B cell (primary cell): ENCODE results near the gene KLRD1. TPM values are rescaled to one million over a fixed set of nuclear protein-coding genes. Genes with fewer than 3 reads are reported as not detected.
"Not testable (repeated sequence)": the region's sequence is repeated elsewhere in the genome, so short reads cannot be mapped to it uniquely, and the experiment has no call there.

Experiments
- ATAC-seq: fragments of 200-7000 bp; cut with Tn5 transposase; one replicate; pipeline ENCODE4 v1.10.0; 2021; ENCODE audit warnings: low read depth, mild to moderate bottlenecking, moderate number of reproducible peaks, moderate library complexity
- CTCF ChIA-PET: fragments of 350-600 bp; sonication (Branson Sonifier 250); formaldehyde crosslinking; loops from one replicate; lab custom pipeline; 2021; ENCODE audit warnings: antibody characterized with exemption, inconsistent platforms; lab: Charles Lee
- POLR2A ChIA-PET: fragments of 350-600 bp; sonication (Branson Sonifier 250); formaldehyde crosslinking; loops from one replicate; lab custom pipeline; 2021; ENCODE audit warnings: antibody characterized with exemption; lab: Charles Lee
- DNase-seq: peaks from one replicate; pipeline ENCODE4 v3.0.0; 2013
- H2AFZ ChIP-seq: 2 replicates; pipeline ENCODE4 v1.6.1; 2012; ENCODE audit warnings: mild to moderate bottlenecking, low read depth, low read length; ENCODE audit not compliant: insufficient read depth, poor library complexity, severe bottlenecking
- H3K27ac ChIP-seq, 2 donors: 1 replicate in 1 of 2; 2 replicates in 1 of 2; pipeline ENCODE4 v1.5.1; 2012 to 2013; ENCODE audit warnings: low read length in 2 of 2, mild to moderate bottlenecking in 2 of 2, moderate library complexity in 1 of 2
- H3K27me3 ChIP-seq, 4 experiments: fragments of 200-600 bp in 1 of 4; sonication (generic) in 1 of 4; replicated peaks in 1 of 4; 1 replicate in 2 of 4; 2 replicates in 2 of 4; pipeline versions ENCODE4 v1.6.1 to v1.7.0; 2013 to 2016; ENCODE audit warnings: low read length in 3 of 4, mild to moderate bottlenecking in 2 of 4, mixed read lengths in 1 of 4, moderate library complexity in 1 of 4; ENCODE audit not compliant: insufficient read depth in 4 of 4, control insufficient read depth in 3 of 4; ENCODE audit errors: control extremely low read depth in 1 of 4
- H3K36me3 ChIP-seq, 2 experiments: replicated peaks in 1 of 2; 1 replicate in 1 of 2; 2 replicates in 1 of 2; pipeline versions ENCODE4 v1.6.1 to v1.7.1; 2013; ENCODE audit warnings: low read length in 1 of 2; ENCODE audit not compliant: insufficient read depth in 2 of 2, control insufficient read depth in 1 of 2; ENCODE audit errors: control extremely low read depth in 1 of 2, extremely low read depth in 1 of 2
- H3K4me1 ChIP-seq, 2 donors: fragments of 200-600 bp in 1 of 2; sonication (generic) in 1 of 2; 1 replicate in 1 of 2; 2 replicates in 1 of 2; pipeline versions ENCODE4 v1.5.1 to v1.6.1; 2013 to 2017; ENCODE audit warnings: low read length in 2 of 2; ENCODE audit not compliant: control insufficient read depth in 2 of 2, insufficient read depth in 2 of 2
- H3K4me2 ChIP-seq: replicated peaks from 2 replicates; pipeline ENCODE3; 2012; ENCODE audit warnings: mild to moderate bottlenecking, low read depth, low read length; ENCODE audit not compliant: poor library complexity, severe bottlenecking
- H3K4me3 ChIP-seq, 5 experiments: fragments of 200-600 bp in 1 of 5; sonication (generic) in 1 of 5; 1 replicate in 3 of 5; 2 replicates in 2 of 5; pipeline versions ENCODE4 v1.5.1 to v1.7.0; 2011 to 2016; ENCODE audit warnings: low read length in 4 of 5, mild to moderate bottlenecking in 4 of 5, low read depth in 2 of 5, control low read depth in 1 of 5, moderate library complexity in 1 of 5; ENCODE audit not compliant: insufficient read depth in 1 of 5; ENCODE audit errors: control extremely low read depth in 1 of 5, extremely low read depth in 1 of 5
- H3K79me2 ChIP-seq: fragments of 200-600 bp; sonication (generic); one replicate; pipeline ENCODE4 v1.6.0; 2016; ENCODE audit warnings: low read length; ENCODE audit not compliant: control insufficient read depth, insufficient read depth
- H3K9ac ChIP-seq: fragments of 200-600 bp; sonication (generic); 2 replicates; pipeline ENCODE4 v1.6.1; 2017; ENCODE audit warnings: mild to moderate bottlenecking, low read length, moderate library complexity
- H3K9me3 ChIP-seq, 3 donors: one replicate each; pipeline versions ENCODE4 v1.6.1 to v1.7.1; 2013; ENCODE audit warnings: low read length in 2 of 3; ENCODE audit not compliant: control insufficient read depth in 2 of 3, insufficient read depth in 1 of 3; ENCODE audit errors: control extremely low read depth in 1 of 3
- H4K20me1 ChIP-seq: 2 replicates; pipeline ENCODE4 v1.6.0; 2012; ENCODE audit warnings: mild to moderate bottlenecking, low read length; ENCODE audit not compliant: insufficient read depth, control insufficient read depth, poor library complexity, severe bottlenecking
- H3K27ac Mint-ChIP-seq: one replicate; pipeline ENCODE4 v1.8.0; 2021; ENCODE audit warnings: mixed read lengths
- H3K27me3 Mint-ChIP-seq: one replicate; pipeline ENCODE4 v1.8.0; 2021; ENCODE audit warnings: mixed read lengths
- H3K4me1 Mint-ChIP-seq: one replicate; pipeline ENCODE4 v1.8.0; 2021; ENCODE audit warnings: mixed read lengths
- H3K4me3 Mint-ChIP-seq: one replicate; pipeline ENCODE4 v1.8.0; 2021; ENCODE audit warnings: mixed read lengths
- H3K9me3 Mint-ChIP-seq: one replicate; pipeline ENCODE4 v1.8.0; 2022; ENCODE audit warnings: mixed read lengths; ENCODE audit not compliant: insufficient read depth
- CTCF ChIP-seq: fragments of 200-600 bp; IDR thresholded peaks from one replicate; pipeline ENCODE4 v1.8.0; 2022; ENCODE audit warnings: antibody characterized with exemption, mild to moderate bottlenecking
- EZH2 ChIP-seq: IDR thresholded peaks from 2 replicates; pipeline ENCODE4 v1.6.1; 2012; ENCODE audit warnings: borderline replicate concordance, low read depth, mild to moderate bottlenecking, moderate library complexity, low read length; ENCODE audit not compliant: insufficient read depth, poor library complexity, severe bottlenecking
- WGBS: methylation state at CpG from one replicate; pipeline ENCODE4 v1.1.5; 2013; ENCODE audit warnings: missing lambda C conversion rate; ENCODE audit not compliant: insufficient coverage; 5-methylcytosine and 5-hydroxymethylcytosine counted together
- intact Hi-C: fragments of 100-400 bp; cut with micrococcal nuclease; formaldehyde crosslinking; loops from one replicate; pipeline ENCODE4 v1.10.0; 2022
- polyA plus RNA-seq: library from polyadenylated mRNA; depleted of rRNA; stranded (reverse); fragments of >200 nt; gene quantifications from 2 replicates; pipeline ENCODE4 v1.2.3, GENCODE V29; 2012
- total RNA-seq, 2 donors: library from RNA; stranded (reverse); fragments of 120-200 nt in 1 of 2; gene quantifications; 1 replicate in 1 of 2; 2 replicates in 1 of 2; pipeline versions ENCODE4 v1.2.3 to v1.2.4, GENCODE V29; 2013 to 2022

KLRD1 gene
- total and polyA plus RNA-seq, 2 donors (not counting 1 experiment from before 2014, with no cell fraction given) = 0.22 to 0.32 TPM

GRCh38 chr12:10331642-10332239 lies 24.1 kb downstream of the KLRD1 start:
- POLR2A ChIA-PET = no interaction called here
- Mint-ChIP-seq H3K27me3 (no peaks in the 10 kb centered on the region), H3K9me3 (no peaks in the 10 kb centered on the region), H3K4me3 (no peak overlapping the region), H3K4me1 (no peaks in the 10 kb centered on the region), H3K27ac (no peak overlapping the region)
- intact Hi-C loops = loop anchor here (1.0 to 5.0 kb wide), 2 partner anchors 231 to 1156 kb away; no protein-coding TSS in a partner anchor
- Histone ChIP-seq H3K4me3 (no peak overlapping the region), H3K79me2 (no peaks in the 10 kb centered on the region), H3K27me3 (no peaks in the 10 kb centered on the region), H3K9me3 (no peaks in the 10 kb centered on the region), H3K4me1 (no peaks in the 10 kb centered on the region), H3K9ac (no peak overlapping the region), H3K27ac (no peak overlapping the region), H4K20me1 (no peaks in the 10 kb centered on the region), H3K4me2 (no peak overlapping the region), H3K36me3 (no peaks in the 10 kb centered on the region), H2AFZ (no peak overlapping the region)
- TF ChIP-seq EZH2 (no peak), CTCF (peak; percentile 68)
- no CpG with 5 or more reads among the region's 2 CpGs for WGBS
- ATAC-seq = peak; percentile 33
- peak; percentile 66 for DNase-seq
- CTCF ChIA-PET = interaction anchor here (0.7 to 3.8 kb wide), 6 partner anchors 9 to 231 kb away, joined by 4 to 81 read pairs (median 6); no protein-coding TSS in a partner anchor

- H2AFZ ChIP-seq, H4K20me1 ChIP-seq, H3K4me1 ChIP-seq, POLR2A ChIA-PET, H3K9me3 Mint-ChIP-seq, H3K4me2 ChIP-seq, H3K79me2 ChIP-seq, H3K9ac ChIP-seq, DNase-seq, H3K27ac Mint-ChIP-seq, ATAC-seq, H3K4me1 Mint-ChIP-seq, H3K27ac ChIP-seq, H3K27me3 ChIP-seq, intact Hi-C loops, H3K4me3 ChIP-seq, H3K27me3 Mint-ChIP-seq, H3K4me3 Mint-ChIP-seq, H3K9me3 ChIP-seq, CTCF ChIA-PET, H3K36me3 ChIP-seq: not testable (repeated sequence)
- 91% methylated on average over 4 of the region's 4 CpGs for whole genome bisulfite sequencing
These were observed 28.5 kb downstream of the KLRD1 start for GRCh38 chr12:10336196-10336595.

DNA sequence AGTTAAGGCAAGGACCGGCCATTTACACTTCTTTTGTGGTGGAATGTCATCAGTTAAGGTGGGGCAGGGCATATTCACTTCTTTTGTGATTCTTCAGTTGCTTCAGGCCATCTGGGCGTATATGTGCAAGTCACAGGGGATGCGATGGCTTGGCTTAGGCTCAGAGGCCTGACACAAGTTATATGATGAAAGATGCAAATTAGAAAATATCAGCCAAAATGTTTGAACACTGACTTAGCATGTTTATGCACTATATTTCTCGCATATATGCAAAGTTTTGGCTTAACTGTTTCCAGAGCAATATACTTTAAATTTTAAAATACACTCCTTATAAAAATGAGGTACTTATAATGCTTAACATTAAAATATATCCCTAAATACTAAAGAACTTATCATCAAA lies 30.8 kb downstream of the KLRD1 start:
- POLR2A ChIA-PET, intact Hi-C loops, H3K27ac ChIP-seq, H3K36me3 ChIP-seq, H3K4me3 ChIP-seq, H4K20me1 ChIP-seq, H3K4me3 Mint-ChIP-seq, DNase-seq, H3K27me3 ChIP-seq, H3K9me3 Mint-ChIP-seq, H3K9ac ChIP-seq, H3K9me3 ChIP-seq, ATAC-seq, H3K27me3 Mint-ChIP-seq, H3K79me2 ChIP-seq, H3K4me2 ChIP-seq, H2AFZ ChIP-seq, CTCF ChIA-PET, H3K27ac Mint-ChIP-seq, H3K4me1 ChIP-seq: not testable (repeated sequence)
- WGBS = 100% methylated on average over 2 of the region's 4 CpGs
- peaks cover 15% of the 10 kb centered on the region for H3K4me1 Mint-ChIP-seq
